Eye (tissue), 1 donor: Measurements from ENCODE around the gene ZNF500.
"Not testable (repeated sequence)": the region's sequence is repeated elsewhere in the genome, so short reads cannot be mapped to it uniquely, and the experiment has no call there.

ENCODE experiments used
- DNase-seq: peaks from one replicate; pipeline ENCODE4 v3.0.0-alpha.2; 2015

The ZNF500 gene

GRCh38 chr16:4738370-4738769 is 28.6 kb downstream of the ZNF500 start:
- not testable (repeated sequence) for DNase-seq

GRCh38 chr16:4737545-4737944 is 29.4 kb downstream of the ZNF500 start:
- no peak for DNase-seq

- no peak for DNase-seq
Observed at GRCh38 chr16:4736546-4736945, 30.4 kb downstream of the ZNF500 start.

- DNase-seq: peak; percentile 94
Observed at GRCh38 chr16:4734730-4735535, 32.0 kb downstream of the ZNF500 start.

- peak; percentile 96 for DNase-seq
Observed at GRCh38 chr16:4734063-4734729, 32.8 kb downstream of the ZNF500 start, which contains the start of the genes ANKS3 and DNAAF8. ANKS3 (minus strand) TSS chr16:4734271; CDS start chr16:4730149, 4,122 bp downstream. DNAAF8 (plus strand) TSS chr16:4734537; CDS start chr16:4736515, 1,978 bp downstream.

- no peak for DNase-seq
Observed at GRCh38 chr16:4733747-4734062, 33.3 kb downstream of the ZNF500 start.

GRCh38 chr16:4733211-4733742 is 33.7 kb downstream of the ZNF500 start:
- DNase-seq: peak; percentile 29

GRCh38 chr16:4729876-4730275 is 37.1 kb downstream of the ZNF500 start:
- no peak for DNase-seq

GRCh38 chr16:4728676-4729075 is 38.3 kb downstream of the ZNF500 start:
- no peak for DNase-seq

- no peak for DNase-seq
Observed at GRCh38 chr16:4726616-4727015, 40.3 kb downstream of the ZNF500 start.

- DNase-seq: no peak
Observed at GRCh38 chr16:4724661-4725270, 42.2 kb downstream of the ZNF500 start.

- DNase-seq: no peak
Observed at GRCh38 chr16:4723071-4723767, 43.7 kb downstream of the ZNF500 start.

- DNase-seq: no peak
Observed at GRCh38 chr16:4718466-4718865, 48.5 kb downstream of the ZNF500 start.

GRCh38 chr16:4714996-4715395 is 52.0 kb downstream of the ZNF500 start:
- DNase-seq: no peak

GRCh38 chr16:4713663-4714501 is 53.1 kb downstream of the ZNF500 start:
- DNase-seq: no peak

- no peak for DNase-seq
Observed at GRCh38 chr16:4709481-4709880, 57.5 kb downstream of the ZNF500 start.

- no peak for DNase-seq
Observed at GRCh38 chr16:4706871-4707270, 60.1 kb downstream of the ZNF500 start.

GRCh38 chr16:4704913-4705312 is 62.0 kb downstream of the ZNF500 start:
- DNase-seq: no peak

- DNase-seq: no peak
Observed at GRCh38 chr16:4704491-4704890, 62.5 kb downstream of the ZNF500 start.

GRCh38 chr16:4703906-4704305 is 63.1 kb downstream of the ZNF500 start:
- DNase-seq: no peak

- no peak for DNase-seq
Observed at GRCh38 chr16:4702466-4702808, 64.5 kb downstream of the ZNF500 start.

GRCh38 chr16:4701791-4702465 is 65.0 kb downstream of the ZNF500 start:
- no peak for DNase-seq
